IMR-90 (cell line): ENCODE data around the gene NANOS3. TPM values are rescaled to one million over a fixed set of nuclear protein-coding genes. Genes with fewer than 3 reads are reported as not detected.

ENCODE experiments used
- MAZ ChIP-seq: IDR thresholded peaks from 2 replicates; pipeline ENCODE4 v1.6.1; 2012; ENCODE audit warnings: low read depth, mild to moderate bottlenecking, low read length, improper control_type of control experiment, moderate library complexity, borderline replicate concordance
- polyA plus RNA-seq, 3 experiments: library from polyadenylated mRNA; depleted of rRNA; stranded (reverse); fragments of >200 nt; gene quantifications; 2 replicates each; pipeline ENCODE4 v1.2.3, GENCODE V29; 2012; ENCODE audit warnings: low replicate concordance in 1 of 3
- total RNA-seq: library from RNA; depleted of rRNA; stranded (reverse); fragments of >200 nt; gene quantifications from 2 replicates; pipeline ENCODE4 v1.2.3, GENCODE V29; 2012
- TF ChIP-seq, protein P1 (sequence below): conservative IDR thresholded peaks from 2 replicates; pipeline ENCODE4 v1.5.1; 2012; ENCODE audit warnings: mild to moderate bottlenecking, low read depth, low read length, improper control_type of control experiment
- TF ChIP-seq, protein P2 (sequence below): fragments of 150-350 bp; IDR thresholded peaks from 2 replicates; pipeline ENCODE4 v1.6.1; 2016; ENCODE audit warnings: low read depth, mild to moderate bottlenecking, low read length, moderate library complexity, borderline replicate concordance

The NANOS3 gene
- total and polyA plus RNA-seq, 2 of the 4 experiments (the other 2 are of a cell fraction), result 0.63 TPM; not detected in 1

DNA sequence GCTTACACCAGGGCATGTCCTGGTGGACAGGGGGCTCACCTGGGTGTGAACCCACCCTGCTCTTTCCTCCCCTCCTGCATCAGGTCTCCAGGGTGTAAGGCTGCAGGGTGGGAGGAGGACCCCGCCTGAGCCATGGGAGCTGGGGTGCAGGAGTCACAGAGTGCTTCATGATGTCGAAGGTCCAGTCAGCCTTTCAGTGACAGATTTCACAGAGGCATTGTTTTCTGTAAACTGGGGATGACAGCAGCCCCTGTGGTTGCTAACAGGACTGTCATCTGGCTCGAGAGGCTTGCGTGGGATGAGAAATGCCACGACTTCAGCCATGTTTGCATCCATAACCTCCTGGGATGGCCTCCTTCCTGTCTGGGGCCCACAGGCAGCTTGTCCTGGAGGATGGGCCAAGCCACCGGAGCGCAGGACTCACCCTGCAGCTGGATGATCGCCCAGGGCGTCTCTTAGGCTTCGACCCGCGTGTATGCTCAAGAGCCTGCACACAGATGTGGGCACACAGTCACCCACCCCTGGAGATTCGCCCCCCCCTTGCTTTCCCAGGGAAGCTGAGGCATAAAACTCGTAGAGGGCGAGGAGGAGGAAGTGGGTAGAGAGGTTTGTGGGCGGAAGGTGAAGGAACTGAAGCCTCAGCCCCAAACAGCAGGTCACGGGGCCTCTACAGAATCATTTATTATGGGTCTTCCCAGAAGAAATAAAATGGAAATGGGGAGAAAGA is 4.9 kb downstream of the NANOS3 start (continued):
- TF ChIP-seq, protein P1, sequence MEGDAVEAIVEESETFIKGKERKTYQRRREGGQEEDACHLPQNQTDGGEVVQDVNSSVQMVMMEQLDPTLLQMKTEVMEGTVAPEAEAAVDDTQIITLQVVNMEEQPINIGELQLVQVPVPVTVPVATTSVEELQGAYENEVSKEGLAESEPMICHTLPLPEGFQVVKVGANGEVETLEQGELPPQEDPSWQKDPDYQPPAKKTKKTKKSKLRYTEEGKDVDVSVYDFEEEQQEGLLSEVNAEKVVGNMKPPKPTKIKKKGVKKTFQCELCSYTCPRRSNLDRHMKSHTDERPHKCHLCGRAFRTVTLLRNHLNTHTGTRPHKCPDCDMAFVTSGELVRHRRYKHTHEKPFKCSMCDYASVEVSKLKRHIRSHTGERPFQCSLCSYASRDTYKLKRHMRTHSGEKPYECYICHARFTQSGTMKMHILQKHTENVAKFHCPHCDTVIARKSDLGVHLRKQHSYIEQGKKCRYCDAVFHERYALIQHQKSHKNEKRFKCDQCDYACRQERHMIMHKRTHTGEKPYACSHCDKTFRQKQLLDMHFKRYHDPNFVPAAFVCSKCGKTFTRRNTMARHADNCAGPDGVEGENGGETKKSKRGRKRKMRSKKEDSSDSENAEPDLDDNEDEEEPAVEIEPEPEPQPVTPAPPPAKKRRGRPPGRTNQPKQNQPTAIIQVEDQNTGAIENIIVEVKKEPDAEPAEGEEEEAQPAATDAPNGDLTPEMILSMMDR, result no peak
- TF ChIP-seq MAZ, result no peak
- TF ChIP-seq, protein P2, sequence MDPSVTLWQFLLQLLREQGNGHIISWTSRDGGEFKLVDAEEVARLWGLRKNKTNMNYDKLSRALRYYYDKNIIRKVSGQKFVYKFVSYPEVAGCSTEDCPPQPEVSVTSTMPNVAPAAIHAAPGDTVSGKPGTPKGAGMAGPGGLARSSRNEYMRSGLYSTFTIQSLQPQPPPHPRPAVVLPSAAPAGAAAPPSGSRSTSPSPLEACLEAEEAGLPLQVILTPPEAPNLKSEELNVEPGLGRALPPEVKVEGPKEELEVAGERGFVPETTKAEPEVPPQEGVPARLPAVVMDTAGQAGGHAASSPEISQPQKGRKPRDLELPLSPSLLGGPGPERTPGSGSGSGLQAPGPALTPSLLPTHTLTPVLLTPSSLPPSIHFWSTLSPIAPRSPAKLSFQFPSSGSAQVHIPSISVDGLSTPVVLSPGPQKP, result no peak
